DMS53 treated with DMSO at 0.1 percent for 48 hours (cell line): ENCODE results near the gene PTOV1.

Experiments used
- DNase-seq: peaks from one replicate; lab custom pipeline; 2025; ENCODE audit not compliant: unreplicated experiment; lab: John Stamatoyannopoulos, UW

Gene PTOV1

GRCh38 chr19:49843265-49843664, 7.7 kb upstream of the PTOV1 start:
- DNase-seq, result no peak

- no peak for DNase-seq
These were observed 6.5 kb upstream of the PTOV1 start for GRCh38 chr19:49844138-49845095.

- DNase-seq, result no peak
These were observed 5.5 kb upstream of the PTOV1 start for GRCh38 chr19:49845414-49845813.

DNA sequence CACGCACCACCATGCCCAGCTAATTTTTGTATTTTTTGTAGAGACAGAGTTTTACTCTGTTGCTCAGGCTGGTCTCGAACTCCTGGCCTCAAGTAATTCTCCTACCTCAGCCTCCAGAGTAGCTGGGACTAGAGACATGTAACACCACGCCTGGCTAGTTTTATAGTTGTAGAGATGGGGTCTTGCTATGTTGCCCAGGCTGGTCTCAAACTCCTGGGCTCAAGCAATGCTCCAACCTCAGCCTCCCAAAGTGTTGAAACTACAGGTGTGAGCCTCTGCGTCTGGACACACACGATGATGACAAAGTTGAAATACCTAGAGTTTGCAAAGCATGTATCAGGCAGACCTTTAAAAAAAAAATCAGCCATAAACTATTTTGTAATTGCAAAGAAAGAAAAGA, 4.6 kb upstream of the PTOV1 start:
- DNase-seq, result no peak

DNA sequence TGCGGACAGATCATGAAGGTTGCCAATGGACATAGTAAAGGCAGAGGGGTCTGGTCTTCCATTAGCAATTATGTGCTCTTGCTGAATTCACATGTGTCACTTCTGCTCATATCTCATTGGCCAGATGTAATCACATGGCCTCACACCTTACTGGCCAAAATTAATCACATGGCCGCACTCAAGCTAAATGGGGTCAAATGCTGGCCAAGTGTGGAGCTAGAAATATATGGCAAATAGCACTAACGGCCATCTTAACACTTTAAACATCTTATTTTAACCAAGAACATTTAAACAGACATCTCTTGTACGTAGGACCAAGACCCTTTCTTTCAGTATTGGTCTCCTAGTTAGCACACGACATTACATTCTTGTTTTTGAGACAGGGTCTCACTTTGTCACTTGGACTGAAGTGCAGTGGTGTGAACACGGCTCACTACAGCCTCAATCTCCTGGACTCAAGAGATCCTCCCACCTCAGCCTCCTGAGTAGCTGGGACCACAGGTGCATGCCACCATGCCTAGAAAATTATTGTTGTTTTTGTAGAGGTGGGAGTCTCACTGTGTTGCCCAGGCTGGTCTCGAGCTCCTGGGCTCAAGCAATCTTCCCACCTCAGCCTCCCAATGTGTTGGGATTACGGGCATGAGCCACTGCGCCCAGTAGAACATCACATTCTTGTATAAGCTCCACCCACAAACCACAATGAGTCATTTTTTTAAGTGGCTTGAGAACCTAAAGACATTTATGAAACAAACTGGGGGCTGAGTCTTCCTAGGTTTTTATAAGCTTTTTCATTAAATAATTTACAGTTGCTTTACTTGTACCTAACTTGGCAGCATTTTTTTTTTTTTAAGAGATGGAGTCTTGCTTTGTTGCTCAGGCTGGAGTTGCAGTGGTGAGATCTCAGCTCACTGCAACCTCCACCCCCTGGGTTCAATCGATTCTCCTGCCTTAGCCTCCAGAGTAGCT, 2.9 kb upstream of the PTOV1 start:
- no peak for DNase-seq

GRCh38 chr19:49848938-49849337, 2.0 kb upstream of the PTOV1 start:
- no peak for DNase-seq

- DNase-seq, result peak; percentile 51
These were observed 1.3 kb upstream of the PTOV1 start for GRCh38 chr19:49849433-49850220.

- no peak for DNase-seq
These were observed 805 bp upstream of the PTOV1 start for GRCh38 chr19:49850221-49850486.

- no peak for DNase-seq
These were observed 699 bp downstream of the PTOV1 start for GRCh38 chr19:49851456-49852259.

- DNase-seq, result no peak
These were observed 1.7 kb downstream of the PTOV1 start for GRCh38 chr19:49852631-49853126.

GRCh38 chr19:49853852-49854377, 3.0 kb downstream of the PTOV1 start:
- no peak for DNase-seq

DNA sequence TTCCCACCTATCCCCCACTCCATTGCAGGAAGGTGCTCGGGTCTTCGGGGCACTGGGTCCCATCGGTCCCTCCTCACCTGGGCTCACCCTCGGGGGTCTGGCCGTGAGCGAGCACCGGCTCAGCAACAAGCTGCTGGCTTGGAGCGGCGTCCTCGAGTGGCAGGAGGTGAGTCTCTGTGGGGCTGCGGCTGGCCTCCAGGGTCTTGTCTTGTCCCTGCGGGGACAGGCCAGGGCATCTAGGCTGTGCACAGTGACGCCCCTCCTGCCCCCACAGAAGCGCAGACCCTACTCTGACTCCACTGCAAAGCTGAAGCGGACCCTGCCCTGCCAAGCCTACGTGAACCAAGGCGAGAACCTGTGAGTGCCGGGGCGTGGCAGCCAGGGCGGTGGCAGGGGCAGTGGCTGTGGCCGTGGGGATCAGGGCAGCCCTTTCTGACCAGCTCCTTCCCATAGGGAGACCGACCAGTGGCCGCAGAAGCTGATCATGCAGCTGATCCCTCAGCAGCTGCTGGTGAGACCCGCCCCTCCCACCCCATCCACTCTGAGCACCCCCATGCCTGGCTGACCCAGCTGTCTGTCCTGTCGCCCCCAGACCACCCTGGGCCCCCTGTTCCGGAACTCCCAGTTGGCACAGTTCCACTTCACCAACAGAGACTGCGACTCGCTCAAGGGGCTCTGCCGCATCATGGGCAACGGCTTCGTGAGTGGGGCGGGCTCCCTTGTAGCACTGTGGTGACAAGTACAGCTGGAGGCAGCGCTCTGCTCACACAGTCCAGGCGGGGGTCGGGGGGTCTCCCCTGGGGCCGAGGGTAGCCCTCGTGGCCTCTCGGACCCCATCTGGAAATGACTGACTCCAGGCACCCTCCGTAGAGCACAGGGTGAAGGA, 3.7 kb downstream of the PTOV1 start:
- no peak for DNase-seq

- DNase-seq, result no peak
These were observed 4.3 kb downstream of the PTOV1 start for GRCh38 chr19:49855277-49855675.

- no peak for DNase-seq
These were observed 5.0 kb downstream of the PTOV1 start for GRCh38 chr19:49855676-49856573.

- no peak for DNase-seq
These were observed 5.6 kb downstream of the PTOV1 start for GRCh38 chr19:49856574-49857021.

DNA sequence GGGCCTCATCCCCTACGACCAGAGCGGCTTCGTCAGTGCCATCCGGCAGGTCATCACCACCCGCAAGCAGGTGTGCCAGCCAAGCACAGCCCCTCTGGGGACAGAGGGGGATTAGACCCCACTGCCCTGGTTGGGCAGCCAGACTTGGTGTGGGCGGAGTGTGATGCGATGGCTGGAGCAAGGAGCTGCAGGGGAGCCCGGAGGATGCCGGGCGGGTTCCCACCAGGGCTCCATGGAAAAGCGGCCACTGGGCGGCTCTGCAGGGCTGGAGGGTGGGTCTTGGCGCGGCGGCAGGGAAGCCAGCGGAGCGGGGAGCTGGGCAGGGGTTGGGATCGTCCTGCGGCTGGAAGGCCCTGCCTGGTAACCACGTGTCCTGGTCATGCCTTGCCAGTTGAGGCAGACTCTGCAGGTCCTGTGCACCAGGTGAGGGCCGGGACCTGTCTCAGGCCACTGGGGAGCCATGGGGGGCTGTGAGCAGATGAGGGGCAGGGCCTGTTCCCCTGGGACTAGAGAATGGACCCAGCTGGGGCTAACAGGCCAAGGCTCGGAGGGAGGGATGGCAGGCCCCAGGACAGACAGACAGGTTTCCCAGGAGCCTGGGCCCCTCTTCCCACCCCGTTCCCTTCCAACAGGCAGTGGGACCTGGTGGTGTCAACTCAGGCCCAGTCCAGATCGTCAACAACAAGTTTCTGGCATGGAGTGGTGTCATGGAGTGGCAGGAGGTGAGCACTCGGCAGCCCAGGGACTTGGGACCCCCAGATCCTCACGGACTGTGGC, 6.3 kb downstream of the PTOV1 start:
- DNase-seq, result no peak

DNA sequence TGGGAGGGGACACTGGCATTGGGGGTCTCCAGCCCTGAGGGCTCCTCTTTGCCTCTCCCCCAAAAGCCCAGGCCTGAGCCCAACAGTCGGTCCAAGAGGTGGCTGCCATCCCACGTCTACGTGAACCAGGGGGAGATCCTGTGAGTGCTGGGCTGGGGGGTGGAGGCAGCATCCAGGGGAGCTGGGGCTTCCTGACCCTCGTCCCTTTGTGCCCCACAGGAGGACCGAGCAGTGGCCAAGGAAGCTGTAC, 6.8 kb downstream of the PTOV1 start:
- DNase-seq, result no peak
